RPMI8226 (cell line): ENCODE measurements around the gene OCIAD1.
A peak's percentile ranks its signal among the peaks of the same experiment; 100 is the strongest.
"Not testable (repeated sequence)": the region's sequence is repeated elsewhere in the genome, so short reads cannot be mapped to it uniquely, and the experiment has no call there.

Experiments used
- DNase-seq: peaks from one replicate; pipeline ENCODE4 v3.0.0-alpha.2; 2015

Gene OCIAD1

DNA sequence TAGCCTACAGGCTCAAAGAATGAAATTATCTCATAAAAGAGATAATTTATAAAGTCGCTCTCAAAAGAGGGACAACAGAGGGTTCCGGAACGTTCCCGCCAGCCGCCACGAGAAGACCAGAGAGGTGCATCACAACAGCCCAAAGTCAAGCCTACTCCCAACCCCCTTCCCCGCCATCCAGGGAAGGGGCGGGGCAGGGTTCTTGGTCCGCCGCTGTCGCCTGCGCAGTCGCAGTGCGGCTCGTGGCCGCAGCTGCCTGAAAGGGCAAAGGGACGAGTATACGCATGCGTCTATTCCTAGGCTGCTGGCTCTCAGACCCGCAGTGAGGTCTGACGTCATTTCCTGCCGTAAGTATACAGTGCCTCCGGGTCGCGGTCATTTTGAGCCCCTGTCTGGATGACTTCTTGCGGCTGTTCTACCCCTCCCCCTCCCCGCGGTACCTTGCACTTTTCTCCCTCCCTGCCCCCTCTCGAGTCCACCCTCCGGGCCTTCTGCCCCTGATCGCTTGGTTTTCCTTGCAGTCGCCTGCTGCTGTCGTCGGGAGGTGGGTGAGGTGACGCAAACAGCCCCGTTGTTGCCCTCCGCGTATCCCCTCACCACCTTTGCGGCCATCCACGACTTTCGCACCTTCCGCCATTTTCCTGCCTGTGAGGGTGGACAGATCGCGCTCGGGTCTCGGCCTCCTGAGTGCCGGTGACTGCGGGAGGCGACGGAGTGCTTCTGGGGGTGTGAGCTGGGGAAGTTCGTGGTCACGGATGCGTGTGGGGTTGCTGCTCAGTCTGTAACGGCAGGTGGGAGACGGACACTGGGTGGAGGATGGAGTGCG lies at the start of gene OCIAD1:
TSS of gene OCIAD1 (plus strand) at position 383 of the 826 bp plus-strand sequence. CDS start 1,537 bp downstream, outside the sequence.
- peak; percentile 97 for DNase-seq

GRCh38 chr4:48781968-48782367 lies 48.9 kb upstream of the OCIAD1 start:
- DNase-seq, result no peak

GRCh38 chr4:48785302-48785701 lies 45.6 kb upstream of the OCIAD1 start:
- DNase-seq, result no peak

DNA sequence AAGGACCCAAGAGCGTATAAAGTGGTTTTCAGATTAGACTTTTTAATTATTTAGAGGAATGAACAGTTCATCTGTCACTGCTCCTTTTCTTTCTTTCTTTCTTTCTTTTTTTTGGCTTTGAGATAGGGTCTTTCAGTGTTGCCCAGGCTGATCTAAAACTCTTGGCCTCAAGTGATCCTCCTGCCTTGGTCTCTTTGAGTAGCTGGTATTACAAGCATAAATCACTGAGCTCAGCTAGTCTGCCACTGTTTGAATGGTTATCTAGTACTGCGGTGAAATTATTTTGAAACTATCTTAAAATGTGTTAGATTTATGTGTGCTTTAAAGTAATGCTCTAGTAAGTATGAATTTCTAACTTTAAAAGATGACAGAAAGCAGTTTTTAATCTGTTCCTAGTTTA lies 44.3 kb upstream of the OCIAD1 start:
- DNase-seq, result no peak

GRCh38 chr4:48787056-48787455 lies 43.8 kb upstream of the OCIAD1 start:
- DNase-seq, result no peak

GRCh38 chr4:48790561-48790960 lies 40.3 kb upstream of the OCIAD1 start:
- DNase-seq, result no peak

GRCh38 chr4:48791313-48791712 lies 39.6 kb upstream of the OCIAD1 start:
- DNase-seq, result no peak

GRCh38 chr4:48792348-48793006 lies 38.4 kb upstream of the OCIAD1 start:
- DNase-seq, result no peak

DNA sequence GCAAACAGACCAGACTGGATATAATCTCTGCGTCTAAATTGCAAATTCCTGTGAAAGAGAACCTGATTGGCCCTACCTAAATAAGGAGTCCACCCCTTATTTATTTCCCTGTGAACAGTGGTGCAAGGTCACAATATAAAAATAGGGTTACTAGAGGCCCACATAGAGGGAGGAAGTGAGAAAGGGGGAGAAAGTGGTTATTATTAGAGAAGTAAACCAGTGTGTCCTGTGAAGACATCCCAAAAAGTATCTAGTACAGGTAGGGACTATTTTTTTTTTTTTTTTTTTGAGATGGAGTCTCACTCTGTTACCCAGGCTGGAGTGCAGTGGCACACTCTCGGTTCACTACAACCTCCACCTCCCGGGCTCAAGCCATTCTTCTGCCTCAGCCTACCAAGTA lies 35.8 kb upstream of the OCIAD1 start:
- DNase-seq, result no peak

- no peak for DNase-seq
These were observed 34.5 kb upstream of the OCIAD1 start for GRCh38 chr4:48796191-48796926.

- DNase-seq, result no peak
These were observed 33.8 kb upstream of the OCIAD1 start for GRCh38 chr4:48796927-48797679.

- no peak for DNase-seq
These were observed 32.8 kb upstream of the OCIAD1 start for GRCh38 chr4:48798117-48798516.

- peak; percentile 7 for DNase-seq
These were observed 31.7 kb upstream of the OCIAD1 start for GRCh38 chr4:48799157-48799556.

- not testable (repeated sequence) for DNase-seq
These were observed 30.7 kb upstream of the OCIAD1 start for GRCh38 chr4:48800155-48800554.

DNA sequence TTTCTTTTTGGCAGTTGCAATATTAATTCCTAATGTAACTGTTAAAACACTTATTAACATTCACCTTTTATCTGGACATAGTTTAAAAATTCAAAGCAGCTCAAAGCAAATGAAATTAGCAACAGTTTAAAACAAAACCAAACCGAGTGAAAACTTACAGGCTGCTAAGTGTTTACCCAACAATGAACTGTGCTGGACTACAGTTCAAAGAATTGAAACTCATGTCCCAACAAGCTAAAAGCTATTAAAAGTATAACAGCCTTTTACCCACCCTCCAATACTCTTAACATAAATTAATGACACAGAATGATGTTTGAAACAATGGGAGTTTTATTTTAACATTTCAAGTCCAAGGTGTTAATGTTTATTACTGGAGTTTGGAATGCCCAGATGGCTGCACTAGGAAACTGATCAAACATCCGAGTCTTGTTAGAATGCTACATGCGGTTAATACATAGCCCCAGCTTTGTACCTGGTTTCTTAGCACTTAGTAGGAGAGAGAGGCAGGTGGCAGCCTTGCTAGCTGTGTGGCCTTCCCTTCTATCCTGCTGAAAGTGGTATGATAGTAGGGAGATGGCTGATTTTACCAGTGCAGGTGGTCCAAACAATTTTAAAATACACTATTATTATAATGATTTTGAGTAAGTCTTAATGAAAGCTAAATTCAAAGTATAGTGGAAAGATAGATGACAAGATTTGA lies 29.7 kb upstream of the OCIAD1 start:
- DNase-seq, result no peak

DNA sequence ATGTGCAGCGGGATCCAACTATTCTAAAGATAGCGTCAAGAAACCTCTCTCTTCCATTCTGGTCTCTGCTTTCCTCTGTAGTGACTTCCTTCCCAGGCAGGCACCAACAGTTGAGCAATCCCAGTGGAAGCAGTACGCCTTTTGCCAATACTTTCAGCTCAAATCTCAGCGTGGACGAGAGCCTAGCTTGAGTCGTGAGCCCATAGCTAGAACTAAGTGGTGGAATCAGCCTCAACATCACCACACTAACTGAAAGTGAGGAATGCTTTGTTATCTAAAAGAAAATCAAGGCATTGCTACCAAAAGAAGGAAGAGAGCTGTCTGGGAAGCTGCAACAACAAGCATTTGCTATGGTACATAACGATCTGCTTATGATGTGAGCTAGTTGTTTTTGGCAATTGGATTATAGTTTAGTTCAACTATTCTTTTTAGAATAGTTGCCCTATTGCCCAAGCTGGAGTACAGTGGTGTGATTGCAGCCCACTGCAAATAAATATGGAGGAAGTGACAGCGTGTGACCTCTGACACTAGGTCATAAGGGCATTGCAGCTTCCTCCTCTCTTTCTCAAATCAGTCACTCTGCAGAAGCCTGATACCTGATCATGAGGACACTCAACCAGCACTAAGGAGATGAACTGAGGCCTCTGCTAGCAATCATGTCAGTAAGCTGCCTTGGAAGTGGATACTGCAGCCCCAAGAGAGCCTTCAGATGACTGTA lies 26.1 kb upstream of the OCIAD1 start:
- no peak for DNase-seq

- no peak for DNase-seq
These were observed 18.0 kb upstream of the OCIAD1 start for GRCh38 chr4:48812866-48813265.

DNA sequence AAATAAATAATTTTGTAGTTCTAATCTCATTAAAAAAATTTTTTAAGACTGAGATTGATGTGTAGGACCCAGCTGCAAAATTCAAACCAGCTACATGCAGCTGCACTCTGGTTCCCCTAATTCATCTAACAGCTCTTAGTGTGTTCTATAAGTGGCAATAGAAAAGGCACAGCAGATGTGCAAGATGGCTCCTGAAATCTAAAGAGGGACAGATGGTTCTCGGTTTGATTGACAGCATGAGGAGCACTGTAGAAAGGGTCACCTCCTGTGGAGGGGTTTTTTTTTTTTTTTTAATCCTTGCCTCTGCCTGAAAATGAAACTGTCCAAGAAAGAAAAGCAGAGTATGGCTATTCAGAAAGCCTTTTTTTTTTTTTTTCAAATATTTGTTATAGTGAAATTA lies 16.9 kb upstream of the OCIAD1 start:
- peak; percentile 39 for DNase-seq

DNA sequence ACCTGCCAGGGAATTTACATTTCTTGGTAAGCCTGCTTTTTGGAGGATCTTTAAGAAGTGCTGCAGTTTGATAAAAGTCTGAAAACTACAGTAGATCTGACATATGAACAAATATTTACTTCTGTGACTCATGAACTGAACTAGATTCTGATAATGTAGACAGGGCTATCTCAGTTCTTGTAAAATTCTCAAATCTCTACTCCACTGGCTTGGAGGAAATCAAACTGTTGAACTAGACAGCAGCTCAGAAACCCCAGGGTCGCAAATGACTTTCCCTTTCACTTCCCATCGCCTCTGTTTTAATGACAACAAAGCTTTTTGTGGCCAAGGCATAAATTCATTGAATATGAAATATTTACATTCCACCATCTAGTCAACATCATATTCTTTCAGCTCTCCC lies 15.4 kb upstream of the OCIAD1 start:
- DNase-seq, result no peak

GRCh38 chr4:48816297-48816696 lies 14.6 kb upstream of the OCIAD1 start:
- DNase-seq, result not testable (repeated sequence)

GRCh38 chr4:48816971-48817370 lies 13.9 kb upstream of the OCIAD1 start:
- no peak for DNase-seq

- DNase-seq, result not testable (repeated sequence)
These were observed 9.5 kb upstream of the OCIAD1 start for GRCh38 chr4:48821431-48821830.
